Fibroblast of lung (primary cell): ENCODE measurements around the gene TNFAIP2.

Experiments
- CTCF ChIP-seq, 2 donors: IDR thresholded peaks in 1 of 2; conservative IDR thresholded peaks in 1 of 2; 1 replicate in 1 of 2; 2 replicates in 1 of 2; pipeline ENCODE4 v1.5.1; 2011 to 2012; ENCODE audit warnings: low read length in 2 of 2, control low read depth in 1 of 2, inconsistent platforms in 1 of 2, low read depth in 1 of 2, mild to moderate bottlenecking in 1 of 2
- EZH2 ChIP-seq: IDR thresholded peaks from 2 replicates; pipeline ENCODE4 v1.5.1; 2012; ENCODE audit warnings: low read length, control low read depth, mild to moderate bottlenecking; ENCODE audit errors: missing control alignments

- TF ChIP-seq CTCF (conservative IDR thresholded peaks at IDR 0.05 in 1 of 2, IDR thresholded peaks at IDR 0.05 in 1 of 2; ENCODE audit: low read depth in 1 of 2, low read length in 2 of 2), result no peak
- TF ChIP-seq EZH2, result no peak
These were observed 1.2 kb upstream of the TNFAIP2 start for GRCh38 chr14:103121846-103122584.
